SJSA1 (cell line): ENCODE measurements around the gene GRAMD4. TPM values are rescaled to one million over a fixed set of nuclear protein-coding genes. Genes with fewer than 3 reads are reported as not detected.

Source experiments
- DNase-seq, 2 experiments: peaks; one replicate each; pipeline ENCODE4 v3.0.0-alpha.2; 2015 to 2020; ENCODE audit warnings: low spot score in 2 of 2, low read depth in 1 of 2
- H3K27ac ChIP-seq: fragments of 250-450 bp; sonication (Bioruptor Pico); 2 replicates; pipeline ENCODE4 v1.5.1; 2020; ENCODE audit warnings: mild to moderate bottlenecking, moderate library complexity
- H3K27me3 ChIP-seq: fragments of 250-450 bp; sonication (Bioruptor Pico); replicated peaks from 2 replicates; pipeline ENCODE4 v1.5.1; 2020; ENCODE audit warnings: mild to moderate bottlenecking, moderate library complexity
- H3K36me3 ChIP-seq: fragments of 250-450 bp; sonication (Bioruptor Pico); 2 replicates; pipeline ENCODE4 v1.5.1; 2020; ENCODE audit warnings: mild to moderate bottlenecking
- H3K4me1 ChIP-seq: fragments of 250-450 bp; sonication (Bioruptor Pico); replicated peaks from 2 replicates; pipeline ENCODE4 v1.6.1; 2021; ENCODE audit warnings: mild to moderate bottlenecking
- H3K4me3 ChIP-seq: fragments of 250-450 bp; sonication (Bioruptor Pico); 2 replicates; pipeline ENCODE4 v1.5.1; 2020; ENCODE audit warnings: mild to moderate bottlenecking
- H3K9me3 ChIP-seq: fragments of 250-450 bp; sonication (Bioruptor Pico); replicated peaks from 2 replicates; pipeline ENCODE4 v1.5.1; 2020; ENCODE audit warnings: mild to moderate bottlenecking
- total RNA-seq: library from RNA; depleted of rRNA; stranded (reverse); fragments of >200 nt; shearing (Covaris generic); gene quantifications from 2 replicates; pipeline ENCODE4 v1.2.3, GENCODE V29; 2014

GRAMD4 gene
- total RNA-seq, 1 experiment from 2014 or later, result 5.8 TPM

- H3K36me3 ChIP-seq, result no peaks in the 10 kb centered on the region
Observed at GRCh38 chr22:46672731-46673130, 52.5 kb downstream of the GRAMD4 start.

DNA sequence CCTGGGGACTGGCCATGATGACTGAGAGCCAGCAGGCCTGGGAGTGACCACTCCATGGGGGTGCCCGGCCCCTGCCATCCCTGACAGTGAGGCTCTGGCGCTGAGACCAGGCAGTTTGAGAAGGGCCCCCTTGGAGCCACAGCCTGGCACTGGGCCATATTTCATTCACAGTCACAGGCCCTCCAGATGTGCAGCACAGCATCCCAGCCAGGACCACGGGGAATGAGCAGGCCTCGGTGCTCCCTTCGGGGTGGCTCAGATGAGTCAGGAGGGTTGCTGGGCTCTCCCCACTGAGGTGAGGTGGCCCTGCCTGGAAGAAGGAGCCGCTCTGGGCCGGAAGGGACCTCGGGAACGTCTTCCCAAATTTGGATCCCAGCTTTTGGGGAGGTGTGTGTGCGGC is 53.0 kb downstream of the GRAMD4 start:
- Histone ChIP-seq H3K4me1 (no peaks in the 10 kb centered on the region), H3K9me3 (no peaks in the 10 kb centered on the region), H3K27ac (no peak overlapping the region), H3K27me3 (no peaks in the 10 kb centered on the region), H3K36me3 (no peaks in the 10 kb centered on the region), H3K4me3 (no peak overlapping the region)
- no peak for DNase-seq

More at GRCh38 chr22:46672731-46673130, 52.5 kb downstream of the GRAMD4 start:
- H3K4me3 ChIP-seq, result no peak overlapping the region
- no peaks in the 10 kb centered on the region for H3K9me3 ChIP-seq
- no peak for DNase-seq
- H3K27ac ChIP-seq, result no peak overlapping the region
- H3K27me3 ChIP-seq, result no peaks in the 10 kb centered on the region
- H3K4me1 ChIP-seq, result no peaks in the 10 kb centered on the region

DNA sequence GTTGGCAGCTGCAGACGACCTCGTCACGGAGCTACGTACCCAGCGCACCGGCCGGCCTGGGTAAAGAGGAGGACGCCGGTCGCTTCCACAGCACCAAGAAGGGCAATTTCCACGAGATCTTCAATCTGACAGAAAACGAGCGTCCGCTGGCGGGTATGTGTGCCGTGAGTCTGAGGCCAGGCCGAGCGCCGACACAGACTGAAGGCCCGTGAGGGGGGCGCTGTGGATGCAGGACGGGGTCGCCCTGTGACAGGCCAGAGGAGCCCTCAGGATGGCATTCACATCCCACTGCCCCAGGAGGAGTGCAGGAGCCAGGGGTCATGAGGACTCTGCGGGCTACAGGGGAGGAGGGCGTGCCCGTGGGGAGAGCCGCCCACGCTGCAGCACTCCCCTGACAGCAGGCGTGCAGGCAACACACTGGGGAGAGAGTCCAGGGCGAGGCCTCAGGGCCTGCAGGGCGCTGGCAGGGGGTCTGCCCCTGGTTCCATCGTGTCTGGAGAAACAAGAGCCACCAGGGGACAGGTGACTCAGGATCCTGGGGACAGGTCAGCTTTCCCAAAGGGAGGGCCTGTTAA is 53.6 kb downstream of the GRAMD4 start:
- no peak for DNase-seq
- no peaks in the 10 kb centered on the region for H3K9me3 ChIP-seq
- H3K27me3 ChIP-seq, result no peaks in the 10 kb centered on the region
- no peak overlapping the region for H3K27ac ChIP-seq
- H3K36me3 ChIP-seq, result no peaks in the 10 kb centered on the region
- H3K4me1 ChIP-seq, result peaks cover 4% of the 10 kb centered on the region
- no peak overlapping the region for H3K4me3 ChIP-seq

- Histone ChIP-seq H3K27ac (no peak overlapping the region), H3K4me3 (no peak overlapping the region), H3K36me3 (no peaks in the 10 kb centered on the region), H3K27me3 (no peaks in the 10 kb centered on the region), H3K9me3 (no peaks in the 10 kb centered on the region), H3K4me1 (peaks cover 10% of the 10 kb centered on the region)
- DNase-seq, result no peak
Observed at GRCh38 chr22:46674367-46674781, 54.2 kb downstream of the GRAMD4 start.

GRCh38 chr22:46674906-46675305 is 54.7 kb downstream of the GRAMD4 start:
- Histone ChIP-seq H3K4me3 (no peak overlapping the region), H3K27me3 (no peaks in the 10 kb centered on the region), H3K27ac (no peak overlapping the region), H3K9me3 (no peaks in the 10 kb centered on the region), H3K36me3 (no peaks in the 10 kb centered on the region), H3K4me1 (peaks cover 13% of the 10 kb centered on the region)
- DNase-seq, result no peak

GRCh38 chr22:46675479-46675878 is 55.3 kb downstream of the GRAMD4 start:
- Histone ChIP-seq H3K36me3 (no peaks in the 10 kb centered on the region), H3K4me3 (no peak overlapping the region), H3K9me3 (no peaks in the 10 kb centered on the region), H3K27me3 (no peaks in the 10 kb centered on the region), H3K4me1 (peaks cover 17% of the 10 kb centered on the region), H3K27ac (no peak overlapping the region)
- no peak for DNase-seq

DNA sequence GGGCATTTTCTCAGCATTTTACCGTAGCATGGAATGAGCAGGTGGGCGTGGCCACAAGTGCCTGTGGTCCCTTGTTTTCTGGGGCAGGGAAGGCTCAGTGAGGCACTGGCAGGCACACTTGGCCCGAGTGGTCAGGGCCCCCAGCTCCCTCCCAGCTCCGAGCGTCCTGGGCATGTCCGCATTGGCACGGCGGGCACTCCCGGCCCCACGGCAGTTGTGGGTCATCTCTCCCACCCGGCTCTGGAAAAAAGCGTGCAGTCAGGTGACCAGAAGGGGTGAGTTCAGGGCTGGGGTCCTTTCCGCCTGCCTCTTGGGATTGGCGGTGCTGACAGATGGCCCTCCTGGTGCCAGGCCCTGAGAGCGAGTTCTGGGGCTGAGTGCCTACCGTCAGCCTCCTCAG is 55.8 kb downstream of the GRAMD4 start:
- Histone ChIP-seq H3K36me3 (no peaks in the 10 kb centered on the region), H3K9me3 (no peaks in the 10 kb centered on the region), H3K27ac (no peak overlapping the region), H3K4me3 (no peak overlapping the region), H3K4me1 (peaks cover 17% of the 10 kb centered on the region), H3K27me3 (no peaks in the 10 kb centered on the region)
- no peak for DNase-seq

- H3K4me1 ChIP-seq, result peaks cover 17% of the 10 kb centered on the region
- no peaks in the 10 kb centered on the region for H3K9me3 ChIP-seq
- no peak overlapping the region for H3K27ac ChIP-seq
- no peak overlapping the region for H3K4me3 ChIP-seq
- H3K36me3 ChIP-seq, result no peaks in the 10 kb centered on the region
- H3K27me3 ChIP-seq, result no peaks in the 10 kb centered on the region
- no peak for DNase-seq
Observed at GRCh38 chr22:46676479-46676878, 56.3 kb downstream of the GRAMD4 start.

- H3K27me3 ChIP-seq, result no peaks in the 10 kb centered on the region
- no peak overlapping the region for H3K4me3 ChIP-seq
- H3K9me3 ChIP-seq, result no peaks in the 10 kb centered on the region
- H3K36me3 ChIP-seq, result no peaks in the 10 kb centered on the region
- H3K4me1 ChIP-seq, result peaks cover 17% of the 10 kb centered on the region
- no peak overlapping the region for H3K27ac ChIP-seq
- DNase-seq, result no peak
Observed at GRCh38 chr22:46676881-46677280, 56.7 kb downstream of the GRAMD4 start.

DNA sequence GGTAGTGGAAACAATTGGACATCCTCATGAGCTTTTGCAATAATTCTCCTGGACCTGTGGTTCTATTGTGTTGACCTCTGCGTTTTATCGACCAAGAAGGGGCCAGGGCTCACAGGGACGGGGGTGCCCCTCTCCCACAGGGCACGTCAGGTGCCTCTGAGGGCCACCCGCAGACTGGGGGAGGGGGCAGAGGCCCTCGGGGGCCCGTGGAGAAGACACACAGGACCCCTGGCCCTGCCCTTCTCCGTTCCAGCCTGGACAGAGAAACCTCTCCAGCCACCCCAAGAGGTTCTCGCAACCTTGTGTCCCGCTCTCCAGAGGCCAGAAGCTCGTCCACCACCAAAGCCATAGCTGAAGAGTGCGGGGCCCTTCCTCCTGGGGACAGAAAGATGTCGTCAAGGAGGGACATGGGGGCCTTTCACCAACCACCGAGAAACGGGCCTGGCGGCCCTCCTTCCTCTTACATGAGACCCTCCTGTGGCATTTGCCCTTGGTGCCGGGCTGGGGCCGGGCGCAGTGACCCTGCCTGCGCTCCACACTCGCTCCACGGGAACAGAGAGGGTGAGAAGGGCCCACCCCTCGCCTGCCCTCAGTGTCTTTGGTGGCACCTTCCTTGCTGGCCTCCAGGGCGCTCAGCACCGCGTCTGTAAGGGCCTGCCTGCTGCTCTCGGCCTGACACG is 57.3 kb downstream of the GRAMD4 start:
- Histone ChIP-seq H3K36me3 (no peaks in the 10 kb centered on the region), H3K4me1 (peaks cover 17% of the 10 kb centered on the region), H3K27ac (no peak overlapping the region), H3K9me3 (no peaks in the 10 kb centered on the region), H3K4me3 (no peak overlapping the region), H3K27me3 (no peaks in the 10 kb centered on the region)
- DNase-seq, result no peak

- no peaks in the 10 kb centered on the region for H3K9me3 ChIP-seq
- H3K36me3 ChIP-seq, result no peaks in the 10 kb centered on the region
- H3K27me3 ChIP-seq, result no peaks in the 10 kb centered on the region
Observed at GRCh38 chr22:46678003-46678657, 57.9 kb downstream of the GRAMD4 start.

GRCh38 chr22:46678785-46679700 is 58.9 kb downstream of the GRAMD4 start:
- Histone ChIP-seq H3K4me1 (peaks cover 17% of the 10 kb centered on the region), H3K36me3 (no peaks in the 10 kb centered on the region), H3K27me3 (no peaks in the 10 kb centered on the region), H3K27ac (no peak overlapping the region), H3K4me3 (no peak overlapping the region), H3K9me3 (no peaks in the 10 kb centered on the region)
- peak; percentile 62 to 64 for DNase-seq

More at GRCh38 chr22:46678003-46678657, 57.9 kb downstream of the GRAMD4 start:
- Histone ChIP-seq H3K27ac (no peak overlapping the region), H3K4me1 (peaks cover 17% of the 10 kb centered on the region), H3K4me3 (no peak overlapping the region)
- no peak for DNase-seq

GRCh38 chr22:46679706-46680269 is 59.6 kb downstream of the GRAMD4 start:
- peak; percentile 64 to 81 for DNase-seq
- Histone ChIP-seq H3K27ac (no peak overlapping the region), H3K36me3 (no peaks in the 10 kb centered on the region), H3K27me3 (no peaks in the 10 kb centered on the region), H3K4me1 (peaks cover 17% of the 10 kb centered on the region), H3K9me3 (no peaks in the 10 kb centered on the region), H3K4me3 (no peak overlapping the region)
